HG02852 (cell line): ENCODE data around the gene PUS7.
"Not testable (repeated sequence)": the region's sequence is repeated elsewhere in the genome, so short reads cannot be mapped to it uniquely, and the experiment has no call there.

Experiments
- ATAC-seq: cut with Tn5 transposase; IDR thresholded peaks from one replicate; pipeline ENCODE4 v1.9.1; 2021; ENCODE audit warnings: mild to moderate bottlenecking, moderate library complexity; ENCODE audit not compliant: unreplicated experiment

Gene PUS7, protein sequence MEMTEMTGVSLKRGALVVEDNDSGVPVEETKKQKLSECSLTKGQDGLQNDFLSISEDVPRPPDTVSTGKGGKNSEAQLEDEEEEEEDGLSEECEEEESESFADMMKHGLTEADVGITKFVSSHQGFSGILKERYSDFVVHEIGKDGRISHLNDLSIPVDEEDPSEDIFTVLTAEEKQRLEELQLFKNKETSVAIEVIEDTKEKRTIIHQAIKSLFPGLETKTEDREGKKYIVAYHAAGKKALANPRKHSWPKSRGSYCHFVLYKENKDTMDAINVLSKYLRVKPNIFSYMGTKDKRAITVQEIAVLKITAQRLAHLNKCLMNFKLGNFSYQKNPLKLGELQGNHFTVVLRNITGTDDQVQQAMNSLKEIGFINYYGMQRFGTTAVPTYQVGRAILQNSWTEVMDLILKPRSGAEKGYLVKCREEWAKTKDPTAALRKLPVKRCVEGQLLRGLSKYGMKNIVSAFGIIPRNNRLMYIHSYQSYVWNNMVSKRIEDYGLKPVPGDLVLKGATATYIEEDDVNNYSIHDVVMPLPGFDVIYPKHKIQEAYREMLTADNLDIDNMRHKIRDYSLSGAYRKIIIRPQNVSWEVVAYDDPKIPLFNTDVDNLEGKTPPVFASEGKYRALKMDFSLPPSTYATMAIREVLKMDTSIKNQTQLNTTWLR

DNA sequence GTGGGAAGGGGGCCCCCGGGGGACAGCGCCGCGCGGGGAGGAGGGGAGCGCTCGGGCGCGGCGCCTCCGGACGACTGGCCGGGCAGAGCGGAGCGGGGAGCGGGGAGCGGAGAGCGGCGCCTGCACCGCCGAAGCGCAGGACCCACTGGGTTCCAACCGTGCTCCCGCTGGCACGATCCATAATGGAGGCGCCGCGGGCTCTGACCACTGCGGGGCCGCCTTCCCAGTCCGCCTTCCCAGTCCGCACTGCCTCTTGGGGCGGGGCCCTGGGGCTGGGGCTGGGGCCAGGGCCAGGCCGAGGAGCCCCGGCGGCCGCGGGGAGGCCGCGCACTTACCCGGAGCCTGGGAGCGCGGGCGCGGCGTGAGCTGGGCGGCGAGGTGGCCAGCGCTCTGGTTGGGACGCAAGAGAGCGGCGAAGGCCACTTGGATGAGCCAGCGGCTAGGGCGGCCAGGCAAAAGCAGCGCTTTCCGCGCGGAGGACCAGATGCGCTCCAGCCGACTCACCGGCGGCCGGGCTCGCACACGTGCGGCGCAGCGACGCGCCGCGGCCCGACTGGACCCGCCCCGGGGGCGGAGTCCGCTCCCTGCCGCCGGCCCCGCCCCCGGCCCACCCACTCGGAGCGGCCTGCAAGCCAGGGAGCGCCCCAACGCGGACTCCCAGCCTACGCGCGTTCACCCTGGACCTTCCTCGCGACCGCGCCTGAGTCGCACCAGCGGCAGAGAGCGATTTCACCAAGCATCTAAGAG, at the start of gene PUS7:
TSS of gene PUS7 (minus strand) at position 555 of the 747 bp plus-strand sequence. CDS start 13,759 bp downstream, outside the sequence.
- ATAC-seq, result peak; percentile 87

DNA sequence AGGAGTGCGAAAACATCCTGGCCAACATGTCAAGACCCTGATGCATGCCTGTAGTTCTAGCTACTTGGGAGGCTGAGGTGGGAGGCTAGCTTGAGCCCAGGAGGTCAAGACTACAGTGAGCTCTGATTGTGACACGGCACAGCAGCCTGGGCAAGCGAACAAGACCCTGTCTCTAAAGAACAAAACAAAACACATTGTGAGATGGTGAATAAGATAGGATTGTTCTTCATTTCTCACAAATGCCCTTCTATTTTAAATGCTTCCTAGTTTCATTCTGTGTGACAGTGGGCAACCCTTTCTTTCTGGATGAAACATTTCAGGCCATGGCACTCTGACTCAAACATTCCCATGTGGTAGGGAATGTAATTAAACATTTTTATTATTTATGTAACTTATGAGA, 45.8 kb upstream of the PUS7 start:
- ATAC-seq, result no peak

DNA sequence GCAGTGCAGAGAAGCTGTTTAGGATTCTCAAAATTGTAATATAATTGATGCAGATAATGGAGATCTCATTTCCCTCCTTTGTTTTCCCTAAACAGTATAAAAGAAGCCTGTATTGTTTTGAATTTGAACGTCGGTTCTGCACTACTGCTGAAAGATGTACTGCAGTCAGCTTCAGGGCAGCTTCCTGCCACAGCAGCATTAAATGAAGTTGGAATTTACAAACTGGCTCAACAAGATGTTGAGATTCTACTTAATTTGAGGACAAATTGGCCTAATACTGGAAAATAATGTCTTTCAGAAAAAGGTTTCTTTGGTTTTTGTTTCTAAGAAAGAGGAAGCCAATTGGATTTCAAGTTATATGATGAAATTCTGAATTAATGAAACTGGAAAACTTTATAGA, 45.0 kb upstream of the PUS7 start:
- no peak for ATAC-seq

DNA sequence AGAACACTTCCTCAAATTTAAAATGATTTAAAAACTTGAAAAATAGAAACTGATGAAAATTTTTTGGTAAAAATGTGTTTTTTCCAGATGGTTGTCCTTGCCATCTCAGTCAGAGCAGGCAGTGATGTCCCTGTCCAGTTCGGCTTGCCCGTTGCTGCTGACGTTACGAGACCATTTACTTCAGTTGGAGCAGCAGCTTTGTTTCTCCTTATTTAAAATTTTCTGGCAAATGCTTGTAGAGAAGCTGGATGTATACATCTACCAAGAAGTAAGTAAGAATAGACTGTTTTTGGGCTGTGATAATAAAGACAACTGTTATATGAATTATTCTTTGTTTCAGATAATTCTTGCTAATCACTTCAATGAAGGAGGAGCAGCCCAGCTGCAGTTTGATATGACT, 43.1 kb upstream of the PUS7 start:
- no peak for ATAC-seq

DNA sequence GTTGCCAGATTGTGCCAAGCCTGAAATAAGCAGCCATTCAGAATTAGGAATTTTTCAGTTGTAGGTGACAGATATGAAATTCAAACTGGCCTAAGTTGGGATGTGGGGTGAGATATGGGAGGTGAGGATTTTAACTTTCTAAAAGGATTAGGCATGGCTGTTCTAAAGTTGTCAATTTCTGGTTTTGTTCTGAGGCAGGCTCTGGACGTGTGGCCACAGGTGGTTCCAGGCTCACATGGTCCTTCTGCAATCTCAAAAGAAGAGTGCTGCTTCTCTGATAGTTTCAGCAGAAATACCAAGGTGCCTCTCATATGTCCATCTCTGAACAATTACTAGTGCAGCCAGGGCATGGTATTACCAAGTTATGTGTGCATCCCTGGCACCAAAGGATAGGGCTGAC, 37.9 kb upstream of the PUS7 start:
- ATAC-seq, result no peak

DNA sequence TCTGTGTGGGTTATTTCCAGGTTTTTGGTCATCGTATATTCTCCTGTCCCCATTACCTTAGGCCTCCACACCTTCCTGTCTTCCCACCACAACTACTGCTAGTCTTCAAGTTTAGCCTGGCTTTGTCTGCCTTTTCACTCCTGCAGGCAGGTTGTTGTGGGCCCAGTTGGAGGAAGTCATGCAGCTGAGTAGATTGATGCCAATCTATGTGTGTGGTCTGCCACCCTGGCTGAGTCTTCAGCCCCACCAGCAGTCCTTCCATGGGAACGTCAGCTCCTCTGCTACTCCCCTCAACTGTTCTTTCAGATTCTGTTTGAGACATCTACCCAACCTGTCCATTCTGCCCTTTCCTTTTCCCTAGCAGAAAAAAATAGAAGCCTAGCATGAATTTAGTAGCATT, 16.3 kb upstream of the PUS7 start:
- ATAC-seq, result no peak

DNA sequence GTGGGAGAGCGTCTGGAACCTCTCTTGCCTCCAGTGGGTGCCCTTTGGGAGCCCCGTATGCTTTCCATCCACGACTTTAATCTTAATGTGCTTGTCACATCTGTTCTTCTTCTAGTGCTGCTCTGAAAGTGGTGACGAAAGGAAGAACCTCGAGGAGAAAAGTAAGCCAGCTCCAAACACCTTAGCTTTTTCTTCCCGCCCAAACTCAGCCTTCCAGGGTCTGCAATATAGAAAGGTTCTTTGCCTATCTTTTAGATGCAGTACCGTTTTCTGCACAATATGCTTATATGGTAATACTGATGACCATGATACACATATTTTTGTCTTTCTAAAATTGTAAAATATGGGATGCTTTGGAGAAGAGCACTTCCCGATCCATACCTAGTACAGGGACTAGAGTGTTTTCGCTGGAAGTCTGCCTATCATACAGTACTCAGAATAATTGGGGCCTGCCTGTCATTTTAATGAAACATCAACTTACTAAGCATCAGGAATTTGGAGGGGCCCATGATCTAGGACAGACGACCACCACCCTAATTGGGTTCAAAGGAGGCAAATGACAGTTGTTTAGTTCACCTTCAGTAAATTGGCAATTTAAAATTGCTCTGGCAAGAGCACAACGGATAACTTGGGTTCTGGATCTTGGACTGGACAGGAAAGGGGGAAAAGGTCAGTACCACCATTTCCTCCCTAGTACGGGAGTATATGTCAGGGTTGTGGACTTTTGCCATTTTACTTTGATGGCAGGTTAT, 10.8 kb upstream of the PUS7 start:
- ATAC-seq, result no peak

DNA sequence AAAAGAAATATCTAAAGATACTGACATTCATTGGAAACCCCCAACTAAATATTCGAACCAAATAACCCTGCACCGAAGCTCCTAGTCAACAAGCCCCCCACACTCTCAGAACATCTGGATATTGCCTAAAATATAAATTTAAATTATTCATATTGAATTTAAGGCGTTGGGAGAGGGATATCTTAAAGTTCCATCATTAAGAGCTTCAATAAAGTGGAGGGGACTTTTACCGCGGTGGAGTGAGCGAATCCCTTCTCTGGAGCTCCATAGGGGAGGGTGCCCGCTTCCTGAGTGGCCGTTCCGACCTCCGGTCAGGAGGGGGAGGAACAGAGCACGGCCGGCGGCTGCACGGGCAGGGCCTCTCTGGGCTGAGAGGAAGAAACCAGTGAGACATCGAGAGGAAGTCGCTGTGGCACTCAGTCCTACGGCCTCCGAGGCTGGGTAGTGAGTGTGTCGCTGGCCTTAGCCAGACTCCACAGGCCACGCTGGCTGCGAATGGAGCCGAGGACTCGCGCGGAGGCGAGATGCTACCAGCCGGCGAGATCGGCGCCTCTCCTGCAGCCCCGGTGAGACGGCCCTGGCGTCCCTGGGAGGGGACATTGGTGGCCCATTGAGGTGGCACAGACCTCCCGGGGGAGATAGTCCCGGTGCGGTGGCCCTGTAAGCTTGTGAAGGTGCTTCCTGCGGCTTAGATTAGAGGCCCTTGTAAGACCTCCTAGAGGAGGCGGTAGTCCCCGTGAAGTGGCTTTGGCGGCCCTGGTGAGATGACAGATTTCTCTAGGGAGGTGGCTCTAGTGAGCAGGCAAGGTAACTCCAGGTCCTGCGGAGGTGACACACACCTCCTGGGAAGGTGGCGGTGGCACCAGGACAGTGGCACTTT, 10.0 kb upstream of the PUS7 start, which contains the start of gene RINT1:
TSS of gene RINT1 (plus strand) at position 410 of the 880 bp plus-strand sequence. CDS start at position 525, 115 bp downstream.
- ATAC-seq, result peak; percentile 91

DNA sequence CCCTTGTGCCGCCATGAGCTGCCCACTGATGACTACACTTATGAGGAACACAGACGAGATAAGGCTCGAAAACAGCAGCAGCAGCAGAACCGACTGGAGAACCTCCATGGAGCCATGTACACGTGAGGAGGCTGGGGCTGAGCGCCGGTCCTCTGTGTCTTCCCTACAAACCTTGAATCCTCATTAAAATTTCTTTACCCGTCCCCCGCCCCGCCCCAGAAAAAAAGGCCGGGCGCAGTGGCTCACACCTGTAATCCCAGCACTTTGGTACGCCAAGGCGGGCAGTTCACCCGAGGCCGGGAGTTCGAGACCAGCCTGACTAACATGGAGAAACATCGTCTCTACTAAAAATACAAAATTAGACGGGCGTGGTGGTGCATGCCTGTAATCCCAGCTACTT, 8.5 kb upstream of the PUS7 start:
- no peak for ATAC-seq

DNA sequence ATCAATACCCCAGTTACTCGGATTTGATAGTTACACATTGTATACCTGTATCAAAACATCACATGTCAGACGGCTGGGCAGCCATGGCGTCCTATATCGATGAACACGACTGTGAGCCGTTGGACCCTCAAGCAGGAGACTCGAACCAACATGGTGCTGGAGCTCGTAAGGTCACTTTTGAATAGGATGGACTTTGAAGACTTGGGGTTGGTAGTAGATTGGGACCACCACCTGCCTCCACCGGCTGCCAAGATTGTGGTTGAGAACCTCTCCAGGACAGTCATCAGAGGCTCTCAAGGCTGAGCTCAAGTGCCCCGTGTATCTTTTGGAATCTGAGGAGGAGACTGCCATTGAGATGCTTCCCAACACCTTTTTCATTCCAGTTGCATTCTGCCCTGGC, 8.1 kb upstream of the PUS7 start:
- ATAC-seq, result no peak

DNA sequence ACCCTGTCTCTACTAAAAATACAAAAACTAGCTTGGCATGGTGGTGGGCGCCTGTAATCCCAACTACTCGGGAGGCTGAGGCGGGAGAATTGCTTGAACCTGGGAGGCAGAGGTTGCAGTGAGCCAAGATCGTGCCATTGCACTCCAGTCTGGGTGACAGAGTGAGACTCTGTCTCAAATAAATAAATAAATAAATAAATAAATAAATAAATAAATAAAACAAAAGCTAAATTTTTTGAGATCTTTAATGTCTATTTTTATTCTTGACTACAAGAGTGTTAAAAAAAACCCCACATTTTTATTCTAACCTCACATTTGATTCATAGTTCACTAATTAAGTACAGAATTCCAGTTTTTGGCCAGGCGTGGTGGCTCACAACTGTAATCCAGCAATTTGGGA, 5.7 kb upstream of the PUS7 start:
- ATAC-seq, result not testable (repeated sequence)

DNA sequence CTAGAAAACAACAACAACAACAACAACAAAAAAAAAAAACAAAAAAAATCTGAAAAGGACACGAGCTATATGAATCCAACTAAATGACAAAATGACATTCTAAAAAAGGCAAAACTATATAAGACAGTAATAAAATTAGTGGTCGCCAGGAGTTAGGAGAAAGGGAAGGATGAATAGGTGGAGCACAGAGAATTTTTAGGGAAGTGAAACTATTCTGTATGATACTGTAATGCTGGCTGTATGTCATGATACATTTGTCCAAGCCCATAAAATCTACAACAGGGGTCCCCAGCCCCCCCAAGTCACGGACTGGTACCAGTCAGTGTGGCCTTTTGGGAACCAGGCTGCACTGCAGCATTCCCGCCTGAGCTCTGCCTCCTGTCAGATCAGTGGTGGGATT, 2.8 kb upstream of the PUS7 start:
- ATAC-seq, result no peak

DNA sequence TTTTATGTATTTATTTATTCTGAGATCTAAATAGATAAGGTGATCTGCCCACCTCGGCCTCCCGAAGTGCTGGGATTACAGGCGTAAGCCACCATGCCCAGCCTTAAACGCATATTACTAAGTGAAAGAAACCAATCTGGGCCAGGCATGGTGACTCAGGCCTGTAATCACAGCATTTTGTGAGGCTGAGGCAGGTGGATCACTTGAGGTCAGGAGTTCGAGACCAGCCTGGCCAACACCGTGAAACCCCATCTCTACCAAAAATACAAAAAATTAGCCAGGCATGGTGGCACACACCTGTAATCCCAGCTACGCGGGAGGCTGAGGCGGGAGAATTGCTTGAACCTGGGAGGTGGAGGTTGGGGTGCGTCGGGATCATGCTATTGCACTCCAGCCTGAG, 2.4 kb upstream of the PUS7 start:
- not testable (repeated sequence) for ATAC-seq

DNA sequence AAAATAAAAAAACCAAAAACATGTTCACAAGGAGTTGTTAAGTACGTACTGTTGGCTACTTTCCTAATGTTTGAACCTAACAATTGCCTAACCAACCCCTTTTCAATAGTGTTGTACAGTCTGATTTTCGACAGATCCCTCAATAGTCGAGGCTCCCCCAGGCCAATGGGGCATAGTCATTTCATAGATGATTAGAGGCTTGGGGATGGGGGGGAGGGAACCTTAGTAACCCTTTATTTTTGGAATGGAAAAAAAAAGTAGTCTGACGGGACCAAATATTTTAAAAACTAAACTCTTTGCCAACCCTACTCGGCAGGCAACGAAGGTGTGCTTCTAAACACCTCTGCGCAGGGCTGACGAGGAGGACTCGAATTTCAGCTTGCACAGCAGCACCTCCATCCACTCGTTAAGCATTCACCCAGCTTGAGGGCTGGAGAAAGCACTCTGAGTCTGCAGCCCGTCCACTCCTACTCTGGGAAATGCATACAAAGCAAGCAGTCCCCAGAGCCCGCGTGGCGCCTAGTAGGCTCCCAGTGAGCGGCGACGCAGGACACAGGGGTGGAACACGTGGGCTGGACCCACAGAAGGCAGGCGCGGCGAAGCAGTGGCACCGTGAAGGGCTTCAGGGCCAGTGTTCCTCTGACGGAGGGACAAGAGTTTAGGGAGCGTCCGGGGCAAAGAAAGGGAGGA, 899 bp downstream of the PUS7 start:
- ATAC-seq, result peak; percentile 48

DNA sequence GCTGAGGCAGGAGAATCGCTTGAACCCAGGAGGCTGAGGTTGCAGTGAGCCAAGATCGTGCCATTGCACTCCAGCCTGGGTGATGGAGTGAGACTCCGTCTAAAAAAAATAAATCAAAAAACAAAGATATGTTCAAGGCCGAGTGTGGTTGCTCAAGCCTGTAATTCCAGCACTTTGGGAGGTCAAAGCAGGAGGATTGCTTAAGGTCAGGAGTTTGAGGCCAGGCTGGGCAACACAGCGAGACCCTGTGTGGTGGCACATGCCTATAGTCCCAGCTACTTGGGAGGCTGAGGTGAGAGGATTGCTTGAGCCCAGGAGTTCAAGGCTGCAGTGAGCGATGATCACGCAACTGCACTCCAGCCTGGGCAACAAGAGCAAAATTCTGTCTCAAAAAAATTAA, 1.5 kb downstream of the PUS7 start:
- not testable (repeated sequence) for ATAC-seq

DNA sequence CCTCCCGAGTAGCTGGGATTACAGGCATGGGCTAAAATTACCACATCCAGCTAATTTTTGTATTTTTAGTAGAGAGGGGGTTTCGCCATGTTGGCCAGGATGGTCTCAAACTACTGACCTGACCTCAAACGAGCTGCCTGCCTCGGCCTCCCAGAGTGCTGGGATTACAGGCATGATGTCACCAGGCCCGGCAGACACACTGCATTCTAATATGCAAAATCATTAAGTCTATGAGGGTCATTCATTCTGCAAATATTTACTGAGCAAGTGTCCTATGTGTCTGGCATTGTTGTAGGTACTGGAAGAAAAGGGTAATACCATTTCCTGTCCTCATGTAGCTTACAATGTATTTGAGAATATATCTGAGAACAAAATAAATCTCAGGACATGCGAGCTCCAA, 2.7 kb downstream of the PUS7 start:
- ATAC-seq, result no peak

DNA sequence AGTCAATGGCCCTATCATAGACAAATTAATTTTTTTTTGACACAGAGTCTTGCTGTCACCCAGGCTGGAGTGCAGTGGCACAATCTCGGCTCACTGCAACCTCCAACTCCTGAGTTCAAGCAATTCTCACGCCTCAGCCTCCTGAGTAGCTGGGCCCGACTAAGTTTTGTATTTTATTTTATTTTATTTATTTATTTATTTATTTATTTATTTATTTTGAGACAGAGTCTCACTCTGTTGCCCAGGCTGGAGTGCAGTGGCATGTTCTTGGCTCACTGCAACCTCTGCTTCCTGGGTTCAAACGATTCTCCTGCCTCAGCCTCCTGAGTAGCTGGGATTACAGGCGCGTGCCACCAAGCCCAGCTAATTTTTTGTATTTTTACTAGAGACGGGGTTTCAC, 6.5 kb downstream of the PUS7 start:
- not testable (repeated sequence) for ATAC-seq

DNA sequence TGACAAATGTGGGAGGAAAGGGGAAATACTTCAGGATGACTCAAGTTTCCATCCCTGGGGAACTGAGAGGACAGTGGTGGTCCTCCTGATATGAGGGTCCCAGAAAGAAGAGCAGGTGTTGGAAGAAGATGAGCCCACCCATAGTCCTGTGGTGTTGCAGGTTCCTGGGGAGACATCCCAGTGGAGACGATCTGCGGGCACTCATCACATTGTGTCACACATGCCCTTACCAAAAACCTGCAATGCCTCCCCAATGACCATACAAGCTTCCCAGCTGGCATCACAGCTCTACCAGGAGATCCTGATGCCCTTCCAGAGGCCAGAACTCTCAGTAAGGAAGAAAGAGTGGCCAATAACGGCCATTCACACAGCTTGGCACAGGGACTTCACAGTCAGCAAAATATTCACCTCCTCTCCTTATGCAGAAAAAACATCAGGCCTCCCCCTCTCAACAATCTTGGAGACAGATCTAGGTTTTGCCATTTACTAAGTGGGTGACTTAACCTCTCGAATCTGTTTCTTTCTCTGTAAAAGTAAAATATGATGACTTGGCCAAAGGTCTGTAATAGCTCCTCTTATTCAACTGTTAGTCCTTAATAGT, 9.0 kb downstream of the PUS7 start:
- ATAC-seq, result no peak

DNA sequence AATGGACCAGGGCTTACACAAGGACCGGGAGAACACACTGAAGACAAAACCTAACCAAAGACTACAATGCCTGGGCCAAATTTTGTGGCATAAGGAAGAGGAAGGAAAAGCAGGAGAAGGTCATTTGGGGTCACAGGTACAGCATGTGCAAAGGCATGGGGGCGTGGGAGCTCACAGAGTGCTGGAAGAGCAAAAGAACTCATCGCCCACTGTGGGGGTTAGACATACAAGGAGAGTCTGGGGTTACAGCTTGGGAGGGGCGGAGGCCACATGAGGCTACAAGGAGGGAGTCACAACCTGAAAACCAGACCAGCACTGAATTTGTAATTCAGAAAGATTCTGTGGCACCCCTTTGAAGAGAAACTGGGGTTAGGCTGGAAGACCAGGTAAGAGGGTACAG, 9.7 kb downstream of the PUS7 start:
- no peak for ATAC-seq
